Activated T-cell treated with anti-CD3 and anti-CD28 coated beads, Interleukin-2, amount 50 U/mL, for 4 hours (primary cell): ENCODE results near the gene AAGAB. TPM values are rescaled to one million over a fixed set of nuclear protein-coding genes. Genes with fewer than 3 reads are reported as not detected.
"Not testable (repeated sequence)": the region's sequence is repeated elsewhere in the genome, so short reads cannot be mapped to it uniquely, and the experiment has no call there.

Experiments
- ATAC-seq, 2 donors: fragments of 200-7000 bp; cut with Tn5 transposase; one replicate each; pipeline ENCODE4 v1.10.0; 2021
- DNase-seq: peaks from one replicate; pipeline ENCODE4 v3.0.0-alpha.2; 2020
- H3K27me3 Mint-ChIP-seq: one replicate; pipeline ENCODE4 v1.8.0; 2021; ENCODE audit warnings: low read depth, mixed read lengths
- H3K36me3 Mint-ChIP-seq: one replicate; pipeline ENCODE4 v1.8.0; 2022; ENCODE audit warnings: mixed read lengths; ENCODE audit not compliant: insufficient read depth
- H3K4me1 Mint-ChIP-seq: one replicate; pipeline ENCODE4 v1.8.0; 2021; ENCODE audit warnings: low read depth, mixed read lengths
- H3K4me3 Mint-ChIP-seq: one replicate; pipeline ENCODE4 v1.8.0; 2021; ENCODE audit warnings: mild to moderate bottlenecking, moderate library complexity, mixed read lengths
- H3K9me3 Mint-ChIP-seq: one replicate; pipeline ENCODE4 v1.8.0; 2021; ENCODE audit warnings: mixed read lengths
- total RNA-seq, 3 donors: library from RNA; stranded (reverse); gene quantifications; one replicate each; pipeline ENCODE4 v1.2.1, GENCODE V29; 2021

Gene AAGAB, protein sequence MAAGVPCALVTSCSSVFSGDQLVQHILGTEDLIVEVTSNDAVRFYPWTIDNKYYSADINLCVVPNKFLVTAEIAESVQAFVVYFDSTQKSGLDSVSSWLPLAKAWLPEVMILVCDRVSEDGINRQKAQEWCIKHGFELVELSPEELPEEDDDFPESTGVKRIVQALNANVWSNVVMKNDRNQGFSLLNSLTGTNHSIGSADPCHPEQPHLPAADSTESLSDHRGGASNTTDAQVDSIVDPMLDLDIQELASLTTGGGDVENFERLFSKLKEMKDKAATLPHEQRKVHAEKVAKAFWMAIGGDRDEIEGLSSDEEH
- 10 to 100 TPM; 46.7 to 50.2 (median 48.5) TPM for total RNA-seq

DNA sequence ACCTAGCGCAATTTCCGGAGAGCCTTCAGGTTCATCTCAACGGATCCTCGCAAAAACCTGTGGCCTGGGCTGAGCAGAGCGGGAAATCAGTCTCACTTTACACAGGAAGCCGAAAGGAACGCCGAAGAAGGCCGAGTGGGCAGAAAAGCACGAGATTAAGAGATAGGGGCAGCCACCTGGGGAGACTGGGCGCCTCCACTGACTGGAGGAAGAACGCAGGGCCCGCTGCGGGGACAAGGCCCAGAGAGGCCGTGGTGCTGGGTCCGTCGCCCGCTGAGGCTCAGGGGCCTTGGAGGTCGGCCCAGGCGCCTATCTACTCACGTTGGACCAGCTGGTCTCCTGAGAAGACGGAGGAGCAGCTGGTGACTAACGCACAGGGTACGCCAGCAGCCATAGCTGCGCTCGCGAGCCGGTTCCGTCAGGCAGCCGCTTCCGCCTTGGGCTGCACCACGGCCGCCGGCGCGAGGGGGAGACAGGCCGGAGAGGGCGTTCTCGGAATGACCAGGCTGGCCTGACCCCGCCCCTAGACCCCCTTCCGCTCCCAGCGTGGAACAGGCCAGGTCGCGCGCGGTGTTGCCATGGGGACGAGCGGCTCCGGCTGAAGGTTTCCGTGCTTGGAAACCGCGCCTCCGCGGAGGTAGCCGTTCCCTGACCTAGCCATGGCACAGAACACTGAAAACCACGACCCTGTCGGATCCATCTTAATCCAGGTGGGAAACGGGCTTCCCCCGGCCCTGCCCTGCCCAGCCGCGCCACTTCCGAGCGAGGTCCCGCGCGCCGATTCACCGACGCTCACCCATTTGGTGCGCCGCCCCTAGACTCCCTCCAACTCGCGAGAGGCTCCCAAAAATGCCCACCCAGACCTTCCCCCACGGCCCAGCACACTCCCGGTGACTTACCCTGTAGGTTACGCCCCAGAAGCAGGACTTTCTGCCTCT is at the start of gene AAGAB, which contains the start of gene IQCH:
TSS of gene AAGAB (minus strand) at position 424 of the 938 bp plus-strand sequence. CDS start at position 394, 30 bp downstream.
TSS of gene IQCH (plus strand) at position 549 of the 938 bp plus-strand sequence. CDS start at position 660, 111 bp downstream.
- peak; percentile 97 for DNase-seq
- Mint-ChIP-seq H3K36me3 (peaks cover 3% of the 10 kb centered on the region), H3K9me3 (no peaks in the 10 kb centered on the region), H3K4me3 (peak within 1 kb of the TSS; percentile 99), H3K27me3 (no peaks in the 10 kb centered on the region), H3K4me1 (peaks cover 39% of the 10 kb centered on the region)
- peak; percentile 95 for ATAC-seq

DNA sequence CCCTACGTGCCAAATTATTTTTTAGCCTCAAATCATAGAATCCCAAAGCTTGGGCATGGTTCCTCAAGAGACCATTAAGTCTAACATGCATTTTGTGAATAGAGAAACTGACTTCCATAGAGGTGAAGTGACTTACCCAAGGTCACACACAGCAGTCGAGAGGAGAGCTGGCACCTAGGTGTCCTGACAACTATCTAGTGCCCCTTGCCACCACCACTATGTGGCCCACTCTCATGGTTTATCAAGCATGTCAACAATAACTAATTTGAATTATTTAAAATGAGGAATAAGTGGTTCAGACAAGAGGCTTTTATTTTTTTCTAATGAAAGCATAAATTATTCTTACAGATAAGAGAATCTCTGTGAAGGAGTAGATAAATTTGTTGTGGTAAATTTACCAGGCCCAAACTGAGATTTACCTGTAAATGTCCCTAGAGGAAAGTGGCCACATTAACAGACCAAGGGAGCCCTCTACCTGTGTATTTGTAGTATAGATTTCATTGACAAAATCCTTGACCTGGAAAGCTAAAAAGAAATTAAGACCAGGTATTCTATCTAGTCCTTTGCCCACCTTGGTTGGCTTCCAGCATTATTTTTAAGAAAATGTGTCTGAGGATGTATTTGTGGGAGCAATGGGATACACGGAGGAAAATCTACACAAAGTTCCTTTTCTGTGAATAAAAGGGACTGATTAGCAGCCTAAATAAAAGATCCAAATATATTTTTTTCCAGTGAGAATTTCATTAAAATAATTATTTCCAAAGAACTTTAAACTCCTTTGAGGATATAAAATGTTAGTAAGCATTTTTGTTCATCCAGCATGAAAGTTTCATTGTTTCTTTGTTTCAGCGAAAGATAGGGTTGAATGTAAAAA is 49.3 kb upstream of the AAGAB start:
- no peak overlapping the region for H3K4me3 Mint-ChIP-seq
- DNase-seq (peak; percentile 4), ATAC-seq (no peak)
- H3K27me3 Mint-ChIP-seq, result no peaks in the 10 kb centered on the region
- no peaks in the 10 kb centered on the region for H3K9me3 Mint-ChIP-seq
- no peaks in the 10 kb centered on the region for H3K36me3 Mint-ChIP-seq
- peaks cover 1% of the 10 kb centered on the region for H3K4me1 Mint-ChIP-seq

DNA sequence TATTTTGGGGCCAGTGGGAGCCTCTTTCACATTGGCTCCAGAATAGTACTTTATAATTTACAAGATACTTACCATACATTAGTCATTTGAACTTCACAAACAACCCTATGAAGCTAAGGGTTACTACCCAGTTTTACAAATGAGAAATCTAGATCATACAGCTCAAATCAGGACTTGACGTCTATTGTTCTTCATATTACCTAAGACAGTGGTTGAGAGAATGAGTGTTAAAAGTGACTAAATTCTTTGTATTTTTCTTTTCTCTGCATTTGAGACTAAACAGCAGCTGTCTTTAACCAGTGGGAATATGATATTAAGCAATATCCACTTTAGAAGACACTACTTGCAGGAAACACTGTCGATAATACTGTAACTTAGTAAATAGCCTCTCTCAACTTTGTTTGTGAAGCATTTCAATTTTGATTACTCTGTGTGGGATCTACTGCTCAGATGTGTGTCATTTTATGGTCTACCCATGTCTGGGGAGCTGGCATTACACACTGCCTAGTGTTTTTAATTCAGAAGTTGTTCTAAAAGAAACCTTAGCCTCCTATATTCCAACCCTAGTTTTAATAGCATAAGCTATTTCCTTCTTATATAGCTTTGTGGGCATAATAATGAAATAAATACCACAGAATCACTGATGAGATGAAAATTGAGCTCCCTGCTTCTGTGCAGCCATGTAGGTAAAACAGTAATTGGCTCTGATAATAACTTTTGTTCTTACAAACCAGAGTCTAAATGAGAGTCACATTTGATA is 46.0 kb upstream of the AAGAB start:
- peak; percentile 40 to 71 for ATAC-seq
- DNase-seq, result no peak
- H3K9me3 Mint-ChIP-seq, result no peaks in the 10 kb centered on the region
- no peak overlapping the region for H3K4me3 Mint-ChIP-seq
- H3K27me3 Mint-ChIP-seq, result no peaks in the 10 kb centered on the region
- H3K36me3 Mint-ChIP-seq, result no peaks in the 10 kb centered on the region
- no peaks in the 10 kb centered on the region for H3K4me1 Mint-ChIP-seq

DNA sequence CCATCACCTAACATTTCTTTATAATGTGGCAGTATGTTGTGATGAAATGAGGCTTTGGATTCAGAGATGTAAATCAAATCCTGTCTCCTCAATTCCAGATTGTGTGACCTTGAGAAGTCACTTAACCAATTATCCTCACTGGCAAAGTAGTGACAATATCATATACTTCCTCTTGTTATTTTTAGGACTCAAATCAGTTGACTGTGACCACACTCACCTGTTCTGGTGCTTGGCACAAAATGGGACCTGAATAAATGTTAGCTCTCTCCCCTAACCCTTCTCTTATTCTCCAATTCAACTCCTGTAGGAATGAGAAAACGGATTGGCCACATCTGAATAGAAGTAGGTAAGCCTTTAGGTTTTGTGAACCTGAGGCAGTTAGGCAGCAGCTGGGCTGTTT is 42.2 kb upstream of the AAGAB start:
- H3K4me3 Mint-ChIP-seq, result no peak overlapping the region
- ATAC-seq (no peak), DNase-seq (no peak)
- no peaks in the 10 kb centered on the region for H3K9me3 Mint-ChIP-seq
- H3K27me3 Mint-ChIP-seq, result no peaks in the 10 kb centered on the region
- H3K4me1 Mint-ChIP-seq, result no peaks in the 10 kb centered on the region
- H3K36me3 Mint-ChIP-seq, result no peaks in the 10 kb centered on the region

DNA sequence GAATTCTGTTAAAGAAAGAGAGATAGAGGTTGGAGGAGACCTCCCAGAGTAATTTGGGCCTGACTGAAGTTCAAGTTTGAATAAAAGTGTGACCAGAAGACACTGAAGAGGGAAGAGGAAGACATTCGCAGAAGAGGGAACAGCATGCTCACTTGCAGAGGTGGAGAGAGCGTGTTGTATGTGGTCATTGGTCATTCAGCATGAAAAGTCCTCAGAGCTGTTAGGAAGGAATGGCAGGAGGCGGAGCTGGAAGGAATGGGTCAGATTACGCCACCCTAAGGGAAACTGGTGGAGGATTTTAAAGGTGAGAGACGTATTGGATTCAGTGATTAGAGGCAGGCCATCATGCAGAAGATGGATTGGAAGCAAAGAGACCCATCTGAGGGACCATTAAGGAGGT is 41.7 kb upstream of the AAGAB start:
- ATAC-seq (no peak), DNase-seq (no peak)
- H3K27me3 Mint-ChIP-seq, result no peaks in the 10 kb centered on the region
- no peaks in the 10 kb centered on the region for H3K9me3 Mint-ChIP-seq
- no peaks in the 10 kb centered on the region for H3K4me1 Mint-ChIP-seq
- H3K4me3 Mint-ChIP-seq, result no peak overlapping the region
- no peaks in the 10 kb centered on the region for H3K36me3 Mint-ChIP-seq

DNA sequence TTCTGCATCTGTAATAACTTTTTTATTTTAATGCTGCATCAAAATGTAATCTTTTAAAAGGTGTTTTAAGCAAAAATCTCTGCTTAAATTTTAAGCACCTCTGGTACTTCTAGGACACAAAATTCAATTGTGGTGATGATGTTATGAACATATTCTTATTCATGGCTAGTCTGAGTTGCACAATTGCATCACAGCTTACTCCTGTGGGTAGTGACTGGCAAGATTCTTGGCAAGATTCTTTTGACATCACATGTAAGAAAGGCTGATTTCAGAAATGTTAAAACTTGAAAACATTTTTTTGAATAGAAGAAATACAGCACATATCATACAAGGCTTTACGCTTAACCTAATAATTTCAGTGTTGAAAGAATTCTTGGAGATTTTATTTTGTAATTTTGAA is 35.9 kb upstream of the AAGAB start:
- H3K9me3 Mint-ChIP-seq, result peaks cover 8% of the 10 kb centered on the region
- DNase-seq, result no peak
- no peaks in the 10 kb centered on the region for H3K36me3 Mint-ChIP-seq
- no peaks in the 10 kb centered on the region for H3K27me3 Mint-ChIP-seq
- H3K4me1 Mint-ChIP-seq, result no peaks in the 10 kb centered on the region
- no peak for ATAC-seq
- no peak overlapping the region for H3K4me3 Mint-ChIP-seq

DNA sequence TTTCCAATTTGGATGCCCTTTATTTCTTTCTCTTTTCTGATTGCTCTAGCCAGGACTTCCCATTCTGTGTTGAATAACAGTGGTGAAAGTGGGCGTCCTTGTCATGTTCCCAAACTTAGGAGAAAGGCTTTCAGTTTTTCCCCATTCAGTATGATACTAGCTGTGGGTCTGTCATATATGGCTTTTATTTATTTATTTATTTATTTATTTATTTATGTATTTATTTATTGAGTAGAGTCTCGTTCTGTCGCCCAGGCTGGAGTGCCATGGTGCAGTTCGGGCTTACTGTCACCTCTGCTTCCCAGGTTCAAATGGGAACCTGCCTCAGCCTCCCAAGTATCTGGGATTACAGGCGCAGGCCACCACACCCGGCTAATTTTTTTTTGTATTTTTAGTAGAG is 31.9 kb upstream of the AAGAB start:
- not testable (repeated sequence) for DNase-seq, H3K4me1 Mint-ChIP-seq, H3K36me3 Mint-ChIP-seq, H3K9me3 Mint-ChIP-seq, ATAC-seq, H3K4me3 Mint-ChIP-seq, H3K27me3 Mint-ChIP-seq

DNA sequence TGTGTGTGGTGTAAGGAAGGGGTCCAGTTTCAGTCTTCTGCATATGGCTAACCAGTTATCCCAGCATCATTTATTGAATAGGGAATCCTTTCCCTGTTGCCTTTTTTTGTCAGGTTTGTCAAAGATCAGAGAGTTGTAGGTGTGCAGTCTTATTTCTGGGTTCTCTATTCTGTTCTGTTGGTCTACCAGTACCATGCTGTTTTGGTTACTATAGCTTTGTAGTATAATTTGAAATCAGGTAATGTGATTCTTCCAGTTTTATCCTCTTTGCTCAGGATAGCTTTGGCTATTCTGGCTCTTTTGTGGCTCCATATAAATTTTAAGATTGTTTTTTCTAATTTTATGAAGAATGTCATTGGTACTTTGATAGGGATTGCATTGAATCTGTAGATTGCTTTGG is 31.2 kb upstream of the AAGAB start:
- not testable (repeated sequence) for H3K27me3 Mint-ChIP-seq, H3K4me1 Mint-ChIP-seq

DNA sequence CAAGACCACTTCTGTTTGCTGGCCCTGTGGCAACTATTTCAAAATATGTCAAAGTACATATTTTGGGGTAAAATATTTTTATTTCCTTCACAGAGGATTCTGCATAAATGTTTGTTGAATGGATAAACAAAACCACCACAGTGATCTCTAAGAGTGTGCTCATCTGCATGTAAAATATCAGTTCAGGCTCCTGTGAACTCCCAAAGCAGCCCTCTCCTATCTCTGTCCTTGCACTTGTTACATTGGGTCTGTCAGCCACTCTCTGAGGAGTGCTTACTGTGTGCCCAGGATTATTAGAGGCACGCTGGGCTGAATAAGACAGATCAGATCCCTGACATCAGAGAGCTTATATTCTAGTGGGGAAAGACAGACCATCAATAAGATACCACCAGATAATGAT is 27.3 kb upstream of the AAGAB start:
- H3K4me1 Mint-ChIP-seq, result no peaks in the 10 kb centered on the region
- ATAC-seq (no peak), DNase-seq (no peak)
- no peak overlapping the region for H3K4me3 Mint-ChIP-seq
- H3K36me3 Mint-ChIP-seq, result no peaks in the 10 kb centered on the region
- peaks cover 9% of the 10 kb centered on the region for H3K9me3 Mint-ChIP-seq
- H3K27me3 Mint-ChIP-seq, result no peaks in the 10 kb centered on the region

More for the DNA sequence above, 31.2 kb upstream of the AAGAB start:
- ATAC-seq, H3K4me3 Mint-ChIP-seq, H3K36me3 Mint-ChIP-seq, H3K9me3 Mint-ChIP-seq, DNase-seq: not testable (repeated sequence)

DNA sequence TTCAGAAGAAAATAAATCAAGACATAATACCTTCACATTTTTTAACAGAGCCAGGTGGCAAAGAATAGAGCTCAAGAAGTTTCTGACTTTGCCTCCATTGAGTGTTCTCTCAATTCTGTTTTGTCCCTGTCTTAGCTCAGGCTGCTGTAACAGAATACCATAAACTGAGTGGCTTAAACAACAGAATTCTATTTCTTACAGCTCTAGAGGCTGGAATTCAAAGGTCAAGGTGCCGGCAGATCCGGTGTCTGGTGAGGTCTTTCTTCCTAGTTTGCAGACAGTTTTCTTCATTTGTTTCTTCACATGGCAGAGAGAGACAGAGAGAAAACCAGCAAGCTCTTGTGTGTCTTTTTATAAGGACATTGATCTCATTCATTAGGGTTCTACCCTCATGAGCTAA is 25.8 kb upstream of the AAGAB start:
- no peak overlapping the region for H3K4me3 Mint-ChIP-seq
- H3K4me1 Mint-ChIP-seq, result no peaks in the 10 kb centered on the region
- H3K9me3 Mint-ChIP-seq, result peaks cover under 1% of the 10 kb centered on the region
- no peak for ATAC-seq
- no peaks in the 10 kb centered on the region for H3K27me3 Mint-ChIP-seq
- DNase-seq, result no peak
- no peaks in the 10 kb centered on the region for H3K36me3 Mint-ChIP-seq

DNA sequence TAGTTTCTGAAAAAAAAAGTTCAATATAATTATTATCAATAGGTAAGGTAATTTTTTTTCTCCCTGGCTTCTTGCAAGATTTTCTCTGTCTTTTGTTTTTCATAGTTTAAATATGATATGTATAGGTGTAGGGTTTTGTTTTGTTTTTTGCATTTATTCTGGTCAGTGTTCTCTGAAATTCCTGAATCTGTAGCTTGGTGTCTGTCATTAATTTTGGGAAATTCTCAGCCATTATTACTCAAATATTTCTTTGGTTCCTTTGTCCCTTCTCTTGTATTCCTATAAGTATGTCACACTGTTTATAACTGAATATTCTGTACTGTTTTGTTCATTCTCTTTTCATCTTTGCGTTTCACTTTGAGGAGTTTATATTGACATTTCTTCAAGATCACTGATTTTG is 22.2 kb upstream of the AAGAB start:
- ATAC-seq (no peak), DNase-seq (no peak)
- H3K27me3 Mint-ChIP-seq, result no peaks in the 10 kb centered on the region
- peaks cover 19% of the 10 kb centered on the region for H3K9me3 Mint-ChIP-seq
- H3K36me3 Mint-ChIP-seq, result peaks cover 7% of the 10 kb centered on the region
- no peak overlapping the region for H3K4me3 Mint-ChIP-seq
- no peaks in the 10 kb centered on the region for H3K4me1 Mint-ChIP-seq

DNA sequence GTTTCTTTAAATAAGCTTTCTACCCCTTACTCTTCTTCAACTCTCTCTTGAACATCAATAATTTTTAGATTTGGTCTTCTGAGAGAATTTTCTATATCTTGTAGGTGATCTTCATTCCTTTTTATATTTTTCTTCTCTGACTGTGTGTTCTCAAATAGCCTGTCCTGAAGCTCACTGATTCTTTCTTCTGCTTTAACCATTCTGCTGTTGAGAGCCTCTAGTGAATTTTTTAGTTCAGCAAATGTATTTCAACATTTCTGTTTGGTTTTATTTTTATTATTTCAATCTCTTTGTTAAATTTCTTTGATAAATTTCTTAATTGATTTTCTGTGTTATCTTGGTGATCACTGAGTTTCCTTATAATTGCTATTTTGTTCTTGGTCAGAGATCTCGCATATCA is 19.8 kb upstream of the AAGAB start:
- Mint-ChIP-seq H3K9me3 (peaks cover 19% of the 10 kb centered on the region), H3K4me3 (no peak overlapping the region), H3K27me3 (peaks cover 3% of the 10 kb centered on the region), H3K36me3 (peaks cover 7% of the 10 kb centered on the region), H3K4me1 (no peaks in the 10 kb centered on the region)
- ATAC-seq (no peak), DNase-seq (no peak)
